Endothelial cell of umbilical vein (primary cell): ENCODE data around the gene TFF2. TPM values are rescaled to one million over a fixed set of nuclear protein-coding genes. Genes with fewer than 3 reads are reported as not detected.

Experiments used
- BruUV-seq: library from RNA; stranded (reverse); fragments of 400-500 nt; replicated peaks from 2 replicates; lab custom pipeline; 2021; lab: Mats Ljungman, UMichigan
- CTCF ChIA-PET: fragments of 300-600, 350-600 bp; sonication (Branson Sonifier 250); formaldehyde crosslinking; loops from one replicate; lab custom pipeline; 2021; ENCODE audit warnings: antibody characterized with exemption, inconsistent platforms; lab: Charles Lee
- POLR2A ChIA-PET: fragments of 300-600, 350-600 bp; sonication (Branson Sonifier 250); formaldehyde crosslinking; loops from one replicate; lab custom pipeline; 2021; ENCODE audit warnings: antibody characterized with exemption, inconsistent platforms; lab: Charles Lee
- DNase-seq: peaks from one replicate; pipeline ENCODE4 v3.0.0-alpha.2; 2011; ENCODE audit warnings: low read depth, low spot score
- FAIRE-seq: peaks from 2 replicates; lab custom pipeline; 2011; peaks lifted over from hg19 to GRCh38; lab: Jason Lieb, UNC
- H2AFZ ChIP-seq: 2 replicates; pipeline ENCODE4 v1.6.0; 2012; ENCODE audit warnings: low read depth, low read length, control low read depth, inconsistent platforms
- H3K27ac ChIP-seq: 2 replicates; pipeline ENCODE4 v1.5.1; 2011; ENCODE audit warnings: low read depth, mild to moderate bottlenecking, control low read depth, low read length, moderate library complexity; ENCODE audit not compliant: insufficient read depth
- H3K27me3 ChIP-seq, 2 experiments: 2 replicates each; pipeline versions ENCODE4 v1.6.0 to v1.6.1; 2011; ENCODE audit warnings: low read length in 2 of 2, mixed read lengths in 1 of 2; ENCODE audit not compliant: control insufficient read depth in 2 of 2, insufficient read depth in 2 of 2
- H3K36me3 ChIP-seq, 2 experiments: 2 replicates in 1 of 2; 3 replicates in 1 of 2; pipeline ENCODE4 v1.5.1; 2011; ENCODE audit warnings: low read length in 2 of 2, mild to moderate bottlenecking in 1 of 2, moderate library complexity in 1 of 2; ENCODE audit not compliant: control insufficient read depth in 2 of 2, insufficient read depth in 2 of 2; ENCODE audit errors: extremely low read depth in 1 of 2
- H3K4me1 ChIP-seq: 3 replicates; pipeline ENCODE4 v1.5.1; 2011; ENCODE audit warnings: mild to moderate bottlenecking, low read length; ENCODE audit not compliant: control insufficient read depth, insufficient read depth; ENCODE audit errors: extremely low read depth
- H3K4me2 ChIP-seq: 2 replicates; pipeline ENCODE4 v1.6.1; 2011; ENCODE audit warnings: low read length, control low read depth, mixed read lengths; ENCODE audit not compliant: insufficient read depth
- H3K4me3 ChIP-seq, 3 experiments: fragments of 200-600 bp in 1 of 3; sonication (generic), shearing (Covaris generic) in 1 of 3; replicated peaks in 1 of 3; 2 replicates each; pipeline ENCODE4 v1.5.1; 2011 to 2016; ENCODE audit warnings: control low read depth in 3 of 3, low read length in 3 of 3, mild to moderate bottlenecking in 2 of 3, inconsistent platforms in 1 of 3, low read depth in 1 of 3, moderate library complexity in 1 of 3; ENCODE audit not compliant: insufficient read depth in 1 of 3
- H3K79me2 ChIP-seq: 2 replicates; pipeline ENCODE4 v1.6.0; 2012; ENCODE audit warnings: low read length, inconsistent platforms; ENCODE audit not compliant: control insufficient read depth, insufficient read depth
- H3K9ac ChIP-seq: replicated peaks from 2 replicates; pipeline ENCODE3; 2011; ENCODE audit warnings: low read length, control low read depth; ENCODE audit not compliant: insufficient read depth; ENCODE audit errors: extremely low read depth
- H3K9me1 ChIP-seq: replicated peaks from 3 replicates; pipeline ENCODE4 v1.6.0; 2011; ENCODE audit warnings: mild to moderate bottlenecking, low read length; ENCODE audit not compliant: control insufficient read depth, insufficient read depth; ENCODE audit errors: extremely low read depth
- H3K9me3 ChIP-seq: replicated peaks from 2 replicates; pipeline ENCODE4 v1.5.1; 2012; ENCODE audit warnings: low read length, inconsistent platforms; ENCODE audit not compliant: control insufficient read depth, insufficient read depth
- H4K20me1 ChIP-seq: replicated peaks from 2 replicates; pipeline ENCODE3; 2011; ENCODE audit warnings: mild to moderate bottlenecking, low read length; ENCODE audit not compliant: control insufficient read depth, insufficient read depth; ENCODE audit errors: extremely low read depth
- EZH2 ChIP-seq: IDR thresholded peaks from 2 replicates; pipeline ENCODE4 v1.6.1; 2012; ENCODE audit warnings: borderline replicate concordance, low read depth, mild to moderate bottlenecking, moderate library complexity, low read length, inconsistent platforms; ENCODE audit not compliant: severe bottlenecking
- FOS ChIP-seq: IDR thresholded peaks from 2 replicates; pipeline ENCODE4 v1.6.1; 2011; ENCODE audit warnings: mild to moderate bottlenecking, low read length, moderate library complexity, borderline replicate concordance; ENCODE audit not compliant: insufficient read depth
- GATA2 ChIP-seq: IDR thresholded peaks from 2 replicates; pipeline ENCODE4 v1.7.0; 2011; ENCODE audit warnings: low read depth, mild to moderate bottlenecking, moderate library complexity, mixed read lengths, low read length; ENCODE audit not compliant: insufficient read length, insufficient read depth
- JUN ChIP-seq: IDR thresholded peaks from 2 replicates; pipeline ENCODE4 v1.6.1; 2011; ENCODE audit warnings: borderline replicate concordance, low read depth; ENCODE audit not compliant: insufficient read length, insufficient read depth
- MYC ChIP-seq: IDR thresholded peaks from one replicate; pipeline ENCODE4 v1.6.1; 2011; ENCODE audit warnings: mild to moderate bottlenecking, low read depth, low read length
- POLR2A ChIP-seq: IDR thresholded peaks from 2 replicates; pipeline ENCODE4 v1.6.1; 2012; ENCODE audit warnings: low read depth, mild to moderate bottlenecking, control low read depth, low read length
- POLR2AphosphoS5 ChIP-seq: IDR thresholded peaks from 2 replicates; pipeline ENCODE4 v1.6.1; 2012; ENCODE audit warnings: low read depth, mild to moderate bottlenecking, control low read depth, low read length, moderate library complexity; ENCODE audit not compliant: insufficient read depth
- dilution Hi-C: fragments of 300-500 bp; cut with MboI; formaldehyde crosslinking; loops from one replicate; pipeline ENCODE4 v1.15.0; 2019; ENCODE audit warnings: low sequenced_read_pairs; ENCODE audit not compliant: extremely low pct_ligation_motif_present
- intact Hi-C: fragments of 100-400 bp; cut with micrococcal nuclease; formaldehyde crosslinking; loops from one replicate; pipeline ENCODE4 v1.10.0; 2022
- polyA plus RNA-seq, 4 experiments: library from polyadenylated mRNA; depleted of rRNA in 3 of 4; stranded (reverse) in 3 of 4; unstranded in 1 of 4; fragments of >200 nt; gene quantifications; 2 replicates each; pipeline versions ENCODE4 v1.2.1 to v1.2.3, GENCODE V29; 2011 to 2012; ENCODE audit warnings: missing spikeins in 1 of 4
- total RNA-seq: library from RNA; stranded (reverse); gene quantifications from 2 replicates; pipeline ENCODE4 v1.2.3, GENCODE V29; 2021
- TF ChIP-seq, protein P1 (sequence below), 2 donors: IDR thresholded peaks; 1 replicate in 1 of 2; 2 replicates in 1 of 2; pipeline ENCODE4 v1.5.1; 2011; ENCODE audit warnings: low read length in 2 of 2, mild to moderate bottlenecking in 2 of 2, moderate library complexity in 2 of 2, control low read depth in 1 of 2, inconsistent platforms in 1 of 2, low read depth in 1 of 2; ENCODE audit not compliant: insufficient read depth in 1 of 2; ENCODE audit errors: extremely low read depth in 1 of 2
- TF ChIP-seq, protein P2 (sequence below): IDR thresholded peaks from 2 replicates; pipeline ENCODE4 v1.6.1; 2011; ENCODE audit not compliant: insufficient read depth, insufficient read length

TFF2 gene
- total and polyA plus RNA-seq, 2 donors (not counting 3 experiments of a cell fraction or from before 2014, with no cell fraction given), result not detected

DNA sequence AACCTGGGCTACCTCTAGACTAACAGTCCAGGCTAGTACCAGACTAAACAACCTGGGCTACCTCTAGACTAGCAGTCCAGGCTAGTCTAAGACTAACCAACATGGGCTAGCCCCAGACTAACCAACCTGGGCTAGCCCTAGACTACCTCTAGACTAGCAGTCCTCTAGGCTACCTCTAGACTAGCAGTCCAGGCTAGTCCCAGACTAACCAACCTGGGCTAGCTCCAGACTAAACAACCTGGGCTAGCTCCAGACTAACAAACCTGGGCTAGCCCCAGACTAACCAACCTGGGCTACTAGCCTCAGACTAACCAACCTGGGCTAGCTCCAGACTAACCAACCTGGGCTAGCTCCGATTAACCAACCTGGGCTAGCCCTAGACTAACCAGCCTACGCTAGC is 2.0 kb downstream of the TFF2 start:
- DNase-seq (no peak), FAIRE-seq (no peak)
- no peaks in the 10 kb centered on the region for H4K20me1 ChIP-seq
- no peaks in the 10 kb centered on the region for H3K4me1 ChIP-seq
- H3K27ac ChIP-seq, result no peak overlapping the region
- no peak overlapping the region for H2AFZ ChIP-seq
- no peak for TF ChIP-seq JUN
- no peak for TF ChIP-seq EZH2
- TF ChIP-seq POLR2A, result no peak
- TF ChIP-seq, protein P1, sequence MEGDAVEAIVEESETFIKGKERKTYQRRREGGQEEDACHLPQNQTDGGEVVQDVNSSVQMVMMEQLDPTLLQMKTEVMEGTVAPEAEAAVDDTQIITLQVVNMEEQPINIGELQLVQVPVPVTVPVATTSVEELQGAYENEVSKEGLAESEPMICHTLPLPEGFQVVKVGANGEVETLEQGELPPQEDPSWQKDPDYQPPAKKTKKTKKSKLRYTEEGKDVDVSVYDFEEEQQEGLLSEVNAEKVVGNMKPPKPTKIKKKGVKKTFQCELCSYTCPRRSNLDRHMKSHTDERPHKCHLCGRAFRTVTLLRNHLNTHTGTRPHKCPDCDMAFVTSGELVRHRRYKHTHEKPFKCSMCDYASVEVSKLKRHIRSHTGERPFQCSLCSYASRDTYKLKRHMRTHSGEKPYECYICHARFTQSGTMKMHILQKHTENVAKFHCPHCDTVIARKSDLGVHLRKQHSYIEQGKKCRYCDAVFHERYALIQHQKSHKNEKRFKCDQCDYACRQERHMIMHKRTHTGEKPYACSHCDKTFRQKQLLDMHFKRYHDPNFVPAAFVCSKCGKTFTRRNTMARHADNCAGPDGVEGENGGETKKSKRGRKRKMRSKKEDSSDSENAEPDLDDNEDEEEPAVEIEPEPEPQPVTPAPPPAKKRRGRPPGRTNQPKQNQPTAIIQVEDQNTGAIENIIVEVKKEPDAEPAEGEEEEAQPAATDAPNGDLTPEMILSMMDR (IDR thresholded peaks at IDR 0.05; ENCODE audit: extremely low read depth in 1 of 2, insufficient read depth in 1 of 2, low read depth in 1 of 2, low read length in 2 of 2), result no peak
- no peak for TF ChIP-seq POLR2AphosphoS5
- TF ChIP-seq GATA2, result no peak
- no peak for TF ChIP-seq FOS
- TF ChIP-seq MYC, result no peak
- TF ChIP-seq, protein P2, sequence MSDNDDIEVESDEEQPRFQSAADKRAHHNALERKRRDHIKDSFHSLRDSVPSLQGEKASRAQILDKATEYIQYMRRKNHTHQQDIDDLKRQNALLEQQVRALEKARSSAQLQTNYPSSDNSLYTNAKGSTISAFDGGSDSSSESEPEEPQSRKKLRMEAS, result no peak
- H3K4me2 ChIP-seq, result no peak overlapping the region
- H3K27me3 ChIP-seq, result no peaks in the 10 kb centered on the region
- no peak overlapping the region for H3K9ac ChIP-seq
- ChIA-PET CTCF (interaction anchor here (1.0 to 1.1 kb wide), 2 partner anchors 11 to 39 kb away, joined by 3 to 7 read pairs; no protein-coding TSS in a partner anchor), POLR2A (no interaction called here)
- dilution Hi-C loops, result no loop called here
- intact Hi-C loops, result no loop called here
- H3K79me2 ChIP-seq, result no peaks in the 10 kb centered on the region
- no TSS peak for BruUV-seq
- H3K9me3 ChIP-seq, result no peaks in the 10 kb centered on the region
- no peaks in the 10 kb centered on the region for H3K9me1 ChIP-seq
- no peaks in the 10 kb centered on the region for H3K36me3 ChIP-seq
- no peak overlapping the region for H3K4me3 ChIP-seq
